K562 (cell line): Measurements from ENCODE around the gene RREB1. TPM values are rescaled to one million over a fixed set of nuclear protein-coding genes. Genes with fewer than 3 reads are reported as not detected.

Experiments
- BACH1 ChIP-seq: fragments of 200-800 bp; sonication (Bioruptor generic); IDR thresholded peaks from 2 replicates; pipeline ENCODE4 v1.6.1; 2016; ENCODE audit warnings: missing genetic modification characterization, missing compliant biosample characterization
- CCNT2 ChIP-seq: IDR thresholded peaks from 2 replicates; pipeline ENCODE4 v1.6.1; 2011; ENCODE audit warnings: borderline replicate concordance, low read depth, mild to moderate bottlenecking, moderate library complexity, mixed read lengths, low read length; ENCODE audit not compliant: insufficient read length; ENCODE audit errors: extremely low read depth
- CHD4 ChIP-seq: fragments of 200-600 bp; sonication (generic); IDR thresholded peaks from 3 replicates; pipeline ENCODE4 v1.6.1; 2012; ENCODE audit warnings: low read depth, mild to moderate bottlenecking, mixed read lengths, low read length, inconsistent platforms; ENCODE audit not compliant: insufficient read depth, insufficient replicate concordance, poor library complexity, severe bottlenecking
- CREB3 ChIP-seq: fragments of 450-650 bp; conservative IDR thresholded peaks from 2 replicates; pipeline ENCODE4 v1.6.1; 2016; ENCODE audit warnings: missing genetic modification characterization, low read depth, mild to moderate bottlenecking, missing compliant biosample characterization, moderate library complexity
- ETS2 ChIP-seq: IDR thresholded peaks from 2 replicates; pipeline ENCODE4 v1.6.1; 2016; ENCODE audit warnings: borderline replicate concordance, missing genetic modification characterization, mild to moderate bottlenecking, moderate library complexity, missing compliant biosample characterization; ENCODE audit not compliant: poor library complexity, severe bottlenecking
- ETV6 ChIP-seq, 3 experiments: fragments of 150-350 bp in 1 of 3; sonication (generic) in 1 of 3; formaldehyde crosslinking in 1 of 3; IDR thresholded peaks; 2 replicates each; pipeline versions ENCODE4 v1.6.1 to v1.8.0; 2014 to 2022; ENCODE audit warnings: borderline replicate concordance in 2 of 3, low read depth in 2 of 3, antibody characterized with exemption in 1 of 3, low read length in 1 of 3, mild to moderate bottlenecking in 1 of 3, missing genetic modification reagents in 1 of 3
- FOXK1 ChIP-seq: sonication (generic); formaldehyde crosslinking; IDR thresholded peaks from 2 replicates; pipeline ENCODE4 v1.8.0; 2022; ENCODE audit warnings: missing genetic modification reagents, mild to moderate bottlenecking, borderline replicate concordance
- GATAD2A ChIP-seq: fragments of 450-650 bp; IDR thresholded peaks from 2 replicates; pipeline ENCODE4 v1.6.1; 2017
- KDM1A ChIP-seq, 2 experiments: fragments of 450-650 bp; IDR thresholded peaks; 2 replicates each; pipeline ENCODE4 v1.6.1; 2016; ENCODE audit warnings: mild to moderate bottlenecking in 2 of 2
- MBD2 ChIP-seq: sonication (generic); IDR thresholded peaks from 2 replicates; pipeline ENCODE4 v1.6.1; 2016; ENCODE audit warnings: low read depth, borderline replicate concordance
- MEF2D ChIP-seq: conservative IDR thresholded peaks from 2 replicates; pipeline ENCODE4 v1.6.1; 2016; ENCODE audit warnings: low read depth, missing genetic modification characterization, missing compliant biosample characterization
- MTA3 ChIP-seq: fragments of 450-650 bp; formaldehyde crosslinking; IDR thresholded peaks from 2 replicates; pipeline ENCODE4 v1.6.1; 2017; ENCODE audit warnings: mild to moderate bottlenecking, borderline replicate concordance
- POLR2G ChIP-seq: fragments of 200-400 bp; formaldehyde crosslinking; IDR thresholded peaks from 2 replicates; pipeline ENCODE4 v1.6.1; 2017; ENCODE audit warnings: low read depth, mild to moderate bottlenecking, antibody characterized with exemption, low read length, moderate library complexity
- SRSF7 ChIP-seq: fragments of 200-400 bp; formaldehyde crosslinking; optimal IDR thresholded peaks from 2 replicates; pipeline ENCODE3; 2017; ENCODE audit warnings: mild to moderate bottlenecking, low read depth, low read length
- SUPT5H ChIP-seq: fragments of 450-650 bp; IDR thresholded peaks from 2 replicates; pipeline ENCODE4 v1.6.1; 2016
- THAP7 ChIP-seq: fragments of 250-450 bp; sonication (Bioruptor Pico); IDR thresholded peaks from 2 replicates; pipeline ENCODE4 v1.5.0; 2021
- YY1 ChIP-seq, 3 experiments: IDR thresholded peaks; 2 replicates each; pipeline ENCODE4 v1.6.1; 2011; ENCODE audit warnings: low read length in 2 of 3, mild to moderate bottlenecking in 2 of 3, moderate library complexity in 2 of 3, borderline replicate concordance in 1 of 3, control low read depth in 1 of 3, low read depth in 1 of 3; ENCODE audit not compliant: insufficient read depth in 3 of 3, insufficient replicate concordance in 2 of 3, control insufficient read depth in 1 of 3, insufficient read length in 1 of 3; ENCODE audit errors: extremely low read depth in 1 of 3
- ZBTB8A ChIP-seq: fragments of 450-650 bp; IDR thresholded peaks from 2 replicates; pipeline ENCODE4 v1.6.1; 2018; ENCODE audit warnings: mild to moderate bottlenecking, moderate library complexity; ENCODE audit not compliant: partially characterized antibody
- ZNF263 ChIP-seq: sonication (generic); formaldehyde crosslinking; IDR thresholded peaks from 2 replicates; pipeline ENCODE4 v1.8.0; 2022; ENCODE audit warnings: mild to moderate bottlenecking, missing genetic modification reagents, borderline replicate concordance
- ZNF561 ChIP-seq: fragments of 450-650 bp; formaldehyde crosslinking; conservative IDR thresholded peaks from 2 replicates; pipeline ENCODE4 v1.4.0; 2020; ENCODE audit warnings: mild to moderate bottlenecking, moderate library complexity
- polyA plus RNA-seq, 8 experiments: library from polyadenylated mRNA; depleted of rRNA in 4 of 8; stranded (reverse) in 5 of 8; unstranded in 3 of 8; fragments of >200 nt; fragmentation: Nextera tagmentation in 2 of 8; fragmentation: Illumina TruSeq in 1 of 8; extraction: Ambion mirVana in 2 of 8; extraction: Trizol in 1 of 8; gene quantifications; 2 replicates each; pipeline versions ENCODE4 v1.2.1 to v1.2.3, GENCODE V29; 2011 to 2014; ENCODE audit warnings: inconsistent platforms in 1 of 8, missing spikeins in 1 of 8
- total RNA-seq, 7 experiments: library from RNA; depleted of rRNA in 6 of 7; stranded (reverse); fragments of >200 nt in 6 of 7; fragmentation: Illumina TruSeq in 2 of 7; extraction: Trizol in 2 of 7; gene quantifications; 2 replicates each; pipeline versions ENCODE4 v1.2.1 to v1.2.3, GENCODE V29; 2011 to 2021; ENCODE audit warnings: low replicate concordance in 1 of 7
- TF ChIP-seq, protein P1 (sequence below): fragments of 150-350 bp; conservative IDR thresholded peaks from 2 replicates; pipeline ENCODE4 v1.6.1; 2014; ENCODE audit warnings: low read length

The RREB1 gene
- total and polyA plus RNA-seq, 9 of the 15 experiments (the other 6 are each of a cell fraction or from before 2014, with no cell fraction given) = 3.3 to 64.2 (median 19.3) TPM

DNA sequence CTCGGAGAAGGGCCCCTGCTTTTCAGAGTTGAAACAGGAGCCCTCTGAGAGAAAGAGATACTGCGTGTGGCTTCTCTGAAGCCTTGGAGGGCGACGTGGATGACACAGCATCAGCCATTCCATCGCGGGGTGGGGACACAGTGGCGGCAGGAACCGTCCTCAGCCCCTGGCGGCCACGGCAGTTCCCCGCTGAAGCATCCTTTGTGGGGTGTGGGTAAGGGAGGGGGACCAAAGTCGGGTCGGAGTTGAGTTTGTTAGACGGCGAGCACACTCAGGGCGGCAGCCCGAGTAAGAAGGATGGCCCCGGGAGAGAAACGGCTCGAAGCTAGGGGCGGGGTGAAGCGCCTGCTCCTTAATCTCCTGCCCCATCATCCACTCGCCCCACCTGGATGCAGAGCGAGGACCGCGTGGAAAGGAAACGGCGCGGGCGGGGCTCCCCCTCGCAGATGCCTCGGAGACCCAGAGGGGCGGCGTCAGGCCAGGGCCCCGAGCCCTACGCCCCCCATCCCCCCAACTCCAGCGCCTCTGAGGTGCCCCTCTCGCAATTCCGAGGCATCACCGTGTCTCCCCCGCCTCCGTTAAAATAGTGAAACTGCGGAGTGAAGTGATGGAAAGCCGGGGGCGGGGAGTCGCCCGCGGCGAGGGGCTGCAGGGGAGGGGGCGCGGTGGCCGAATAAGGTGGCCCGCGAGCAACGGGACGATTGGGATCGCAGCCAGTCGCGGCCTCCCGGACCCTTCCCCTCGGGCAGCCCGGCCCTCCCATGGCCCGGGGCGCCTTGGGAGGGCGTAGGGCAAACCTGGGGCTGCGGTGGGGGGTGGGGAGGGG lies 796 bp upstream of the RREB1 start (continued):
- TF ChIP-seq MTA3 = 0 out of 2 replicates have a peak, but pooled peaks have one; percentile 87
- TF ChIP-seq ETV6 (IDR thresholded peaks at IDR 0.05; ENCODE audit: borderline replicate concordance in 1 of 2, low read depth in 2 of 2, low read length in 1 of 2) = peak in 1 of 2 experiments; percentile 25; a peak in 1 of 4 replicates
- TF ChIP-seq ETV6 (CRISPR knock-in tag; IDR thresholded peaks at IDR 0.05; ENCODE audit: borderline replicate concordance) = no peak
- peak; percentile 36 to 87 (median 78) for TF ChIP-seq YY1 (IDR thresholded peaks at IDR 0.05; ENCODE audit: borderline replicate concordance in 1 of 3, control insufficient read depth in 1 of 3, extremely low read depth in 1 of 3, insufficient read depth in 3 of 3, insufficient read length in 1 of 3, insufficient replicate concordance in 2 of 3, low read depth in 1 of 3, low read length in 2 of 3)
- TF ChIP-seq KDM1A (IDR thresholded peaks at IDR 0.05) = peak; percentile 87 to 93
- TF ChIP-seq, protein P1, sequence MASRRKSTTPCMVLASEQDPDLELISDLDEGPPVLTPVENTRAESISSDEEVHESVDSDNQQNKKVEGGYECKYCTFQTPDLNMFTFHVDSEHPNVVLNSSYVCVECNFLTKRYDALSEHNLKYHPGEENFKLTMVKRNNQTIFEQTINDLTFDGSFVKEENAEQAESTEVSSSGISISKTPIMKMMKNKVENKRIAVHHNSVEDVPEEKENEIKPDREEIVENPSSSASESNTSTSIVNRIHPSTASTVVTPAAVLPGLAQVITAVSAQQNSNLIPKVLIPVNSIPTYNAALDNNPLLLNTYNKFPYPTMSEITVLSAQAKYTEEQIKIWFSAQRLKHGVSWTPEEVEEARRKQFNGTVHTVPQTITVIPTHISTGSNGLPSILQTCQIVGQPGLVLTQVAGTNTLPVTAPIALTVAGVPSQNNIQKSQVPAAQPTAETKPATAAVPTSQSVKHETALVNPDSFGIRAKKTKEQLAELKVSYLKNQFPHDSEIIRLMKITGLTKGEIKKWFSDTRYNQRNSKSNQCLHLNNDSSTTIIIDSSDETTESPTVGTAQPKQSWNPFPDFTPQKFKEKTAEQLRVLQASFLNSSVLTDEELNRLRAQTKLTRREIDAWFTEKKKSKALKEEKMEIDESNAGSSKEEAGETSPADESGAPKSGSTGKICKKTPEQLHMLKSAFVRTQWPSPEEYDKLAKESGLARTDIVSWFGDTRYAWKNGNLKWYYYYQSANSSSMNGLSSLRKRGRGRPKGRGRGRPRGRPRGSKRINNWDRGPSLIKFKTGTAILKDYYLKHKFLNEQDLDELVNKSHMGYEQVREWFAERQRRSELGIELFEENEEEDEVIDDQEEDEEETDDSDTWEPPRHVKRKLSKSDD = no peak
- no peak for TF ChIP-seq CCNT2
- TF ChIP-seq SRSF7 = no peak
- TF ChIP-seq ZNF263 (CRISPR knock-in tag) = peak; percentile 21; the same call in 1 of the 2 replicates
- TF ChIP-seq THAP7 (CRISPR knock-in tag) = no peak
- no peak for TF ChIP-seq MEF2D (tag)
- no peak for TF ChIP-seq CREB3
- no peak for TF ChIP-seq ZNF561 (CRISPR knock-in tag)
- no peak for TF ChIP-seq FOXK1
- peak; percentile 82 for TF ChIP-seq POLR2G
- TF ChIP-seq ZBTB8A = no peak
- peak; percentile 56; the same call in 1 of the 2 replicates for TF ChIP-seq SUPT5H
- TF ChIP-seq ETS2 (tag) = no peak
- TF ChIP-seq CHD4 = no peak
- TF ChIP-seq GATAD2A = 0 out of 2 replicates have a peak, but pooled peaks have one; percentile 59
- TF ChIP-seq MBD2 = no peak; the same call in 1 of the 2 replicates
- no peak for TF ChIP-seq BACH1
